HK-2 (cell line): Measurements from ENCODE around the gene TCF12.

ENCODE experiments used
- DNase-seq: peaks from one replicate; pipeline ENCODE4 v3.0.0-alpha.2; 2018; ENCODE audit not compliant: unreplicated experiment

TCF12 gene

GRCh38 chr15:57253082-57253481, 334.6 kb downstream of the TCF12 start:
- no peak for DNase-seq

GRCh38 chr15:57253500-57253899, 335.1 kb downstream of the TCF12 start:
- no peak for DNase-seq

- no peak for DNase-seq
Observed at GRCh38 chr15:57255751-57256341, 337.4 kb downstream of the TCF12 start.

GRCh38 chr15:57256939-57257338, 338.5 kb downstream of the TCF12 start:
- DNase-seq, result no peak

- DNase-seq, result no peak
Observed at GRCh38 chr15:57259568-57260040, 341.2 kb downstream of the TCF12 start.

- no peak for DNase-seq
Observed at GRCh38 chr15:57263520-57263919, 345.1 kb downstream of the TCF12 start.

GRCh38 chr15:57272771-57273357, 354.4 kb downstream of the TCF12 start:
- DNase-seq, result no peak

GRCh38 chr15:57273402-57273801, 355.0 kb downstream of the TCF12 start:
- DNase-seq, result no peak

GRCh38 chr15:57278439-57278838, 360.0 kb downstream of the TCF12 start:
- no peak for DNase-seq

- no peak for DNase-seq
Observed at GRCh38 chr15:57280464-57280863, 362.0 kb downstream of the TCF12 start.

GRCh38 chr15:57281321-57281720, 362.9 kb downstream of the TCF12 start:
- no peak for DNase-seq

GRCh38 chr15:57282686-57283085, 364.2 kb downstream of the TCF12 start:
- no peak for DNase-seq

GRCh38 chr15:57283774-57284503, 365.5 kb downstream of the TCF12 start:
- no peak for DNase-seq

GRCh38 chr15:57284535-57284934, 366.1 kb downstream of the TCF12 start:
- DNase-seq, result no peak

- DNase-seq, result no peak
Observed at GRCh38 chr15:57285386-57285785, 366.9 kb downstream of the TCF12 start.

GRCh38 chr15:57286446-57287122, 368.1 kb downstream of the TCF12 start:
- no peak for DNase-seq

GRCh38 chr15:57287123-57287521, 368.7 kb downstream of the TCF12 start:
- no peak for DNase-seq

GRCh38 chr15:57288926-57289580, 370.6 kb downstream of the TCF12 start:
- DNase-seq, result no peak

GRCh38 chr15:57290187-57290586, 371.7 kb downstream of the TCF12 start:
- DNase-seq, result no peak

GRCh38 chr15:57290826-57291225, 372.4 kb downstream of the TCF12 start:
- no peak for DNase-seq

- no peak for DNase-seq
Observed at GRCh38 chr15:57296473-57297162, 378.2 kb downstream of the TCF12 start.
